Mucosa of stomach (tissue), 1 donor: Measurements from ENCODE around the gene ECSCR.
"Not testable (repeated sequence)": the region's sequence is repeated elsewhere in the genome, so short reads cannot be mapped to it uniquely, and the experiment has no call there.

Source experiments
- H3K27me3 ChIP-seq: one replicate; pipeline ENCODE4 v1.7.0; 2013; ENCODE audit warnings: mild to moderate bottlenecking, low read length; ENCODE audit not compliant: control insufficient read depth, insufficient read depth
- H3K36me3 ChIP-seq: one replicate; pipeline ENCODE4 v1.7.0; 2013; ENCODE audit warnings: low read length; ENCODE audit not compliant: control insufficient read depth, insufficient read depth
- H3K4me1 ChIP-seq: one replicate; pipeline ENCODE4 v1.7.0; 2013; ENCODE audit warnings: mild to moderate bottlenecking, low read length; ENCODE audit not compliant: control insufficient read depth, insufficient read depth
- H3K4me3 ChIP-seq: one replicate; pipeline ENCODE4 v1.7.0; 2013; ENCODE audit warnings: low read length
- H3K9ac ChIP-seq: one replicate; pipeline ENCODE4 v1.7.0; 2013; ENCODE audit warnings: mild to moderate bottlenecking, low read length, moderate library complexity
- H3K9me3 ChIP-seq: one replicate; pipeline ENCODE4 v1.7.0; 2013; ENCODE audit warnings: mild to moderate bottlenecking, low read length, moderate library complexity; ENCODE audit not compliant: control insufficient read depth
- donor health status: Pancreatic carcinoma.

ECSCR gene

GRCh38 chr5:139482050-139482889 lies 19.7 kb upstream of the ECSCR start, which contains the start of gene STING1:
TSS of gene STING1 (minus strand) at chr5:139482758. CDS start at chr5:139481704, 1,054 bp downstream.
- peaks cover 24% of the 10 kb centered on the region for H3K4me1 ChIP-seq
- H3K27me3 ChIP-seq: no peaks in the 10 kb centered on the region
- no peaks in the 10 kb centered on the region for H3K9me3 ChIP-seq
- H3K9ac ChIP-seq: peak within 1 kb of the TSS; percentile 52
- H3K36me3 ChIP-seq: no peaks in the 10 kb centered on the region
- peak within 1 kb of the TSS; percentile 2 for H3K4me3 ChIP-seq

- Histone ChIP-seq H3K9ac (peak overlapping the region; percentile 52), H3K9me3 (no peaks in the 10 kb centered on the region), H3K27me3 (no peaks in the 10 kb centered on the region), H3K4me3 (peak overlapping the region; percentile 2), H3K4me1 (peaks cover 24% of the 10 kb centered on the region), H3K36me3 (no peaks in the 10 kb centered on the region)
Observed at GRCh38 chr5:139481580-139482049, 19.1 kb upstream of the ECSCR start.

- no peaks in the 10 kb centered on the region for H3K27me3 ChIP-seq
- H3K9ac ChIP-seq: peak overlapping the region; percentile 52
- H3K9me3 ChIP-seq: no peaks in the 10 kb centered on the region
- H3K4me1 ChIP-seq: peaks cover 24% of the 10 kb centered on the region
- no peak overlapping the region for H3K4me3 ChIP-seq
- H3K36me3 ChIP-seq: no peaks in the 10 kb centered on the region
Observed at GRCh38 chr5:139481122-139481533, 18.6 kb upstream of the ECSCR start.

- peaks cover 24% of the 10 kb centered on the region for H3K4me1 ChIP-seq
- H3K27me3 ChIP-seq, H3K9me3 ChIP-seq, H3K9ac ChIP-seq, H3K4me3 ChIP-seq, H3K36me3 ChIP-seq: not testable (repeated sequence)
Observed at GRCh38 chr5:139479729-139480128, 17.2 kb upstream of the ECSCR start.

GRCh38 chr5:139478657-139479423 lies 16.3 kb upstream of the ECSCR start:
- not testable (repeated sequence) for H3K9me3 ChIP-seq, H3K36me3 ChIP-seq, H3K4me3 ChIP-seq, H3K27me3 ChIP-seq, H3K9ac ChIP-seq
- H3K4me1 ChIP-seq: peaks cover 24% of the 10 kb centered on the region

- Histone ChIP-seq H3K4me1 (peaks cover 13% of the 10 kb centered on the region), H3K9ac (no peak overlapping the region), H3K36me3 (no peaks in the 10 kb centered on the region), H3K9me3 (no peaks in the 10 kb centered on the region), H3K27me3 (no peaks in the 10 kb centered on the region), H3K4me3 (no peak overlapping the region)
Observed at GRCh38 chr5:139475865-139476617, 13.5 kb upstream of the ECSCR start.

GRCh38 chr5:139474890-139475791 lies 12.6 kb upstream of the ECSCR start:
- Histone ChIP-seq H3K27me3 (no peaks in the 10 kb centered on the region), H3K36me3 (no peaks in the 10 kb centered on the region), H3K9me3 (no peaks in the 10 kb centered on the region), H3K4me1 (peaks cover 13% of the 10 kb centered on the region), H3K9ac (no peak overlapping the region), H3K4me3 (no peak overlapping the region)

GRCh38 chr5:139473565-139473964 lies 11.0 kb upstream of the ECSCR start:
- no peak overlapping the region for H3K9ac ChIP-seq
- no peak overlapping the region for H3K4me3 ChIP-seq
- H3K27me3 ChIP-seq: no peaks in the 10 kb centered on the region
- peaks cover 13% of the 10 kb centered on the region for H3K4me1 ChIP-seq
- H3K9me3 ChIP-seq: no peaks in the 10 kb centered on the region
- no peaks in the 10 kb centered on the region for H3K36me3 ChIP-seq

GRCh38 chr5:139473105-139473504 lies 10.6 kb upstream of the ECSCR start:
- no peaks in the 10 kb centered on the region for H3K36me3 ChIP-seq
- H3K4me3 ChIP-seq: no peak overlapping the region
- H3K9me3 ChIP-seq: no peaks in the 10 kb centered on the region
- no peak overlapping the region for H3K9ac ChIP-seq
- H3K27me3 ChIP-seq: no peaks in the 10 kb centered on the region
- H3K4me1 ChIP-seq: peaks cover 13% of the 10 kb centered on the region

- no peaks in the 10 kb centered on the region for H3K36me3 ChIP-seq
- H3K9ac ChIP-seq: no peak overlapping the region
- peaks cover 13% of the 10 kb centered on the region for H3K4me1 ChIP-seq
- H3K9me3 ChIP-seq: no peaks in the 10 kb centered on the region
- no peak overlapping the region for H3K4me3 ChIP-seq
- no peaks in the 10 kb centered on the region for H3K27me3 ChIP-seq
Observed at GRCh38 chr5:139472386-139473030, 10.0 kb upstream of the ECSCR start.
